ENCODE measurements around the gene DGKQ. TPM values are rescaled to one million over a fixed set of nuclear protein-coding genes. Genes with fewer than 3 reads are reported as not detected.
A peak's percentile ranks its signal among the peaks of the same experiment; 100 is the strongest.
"Not testable (repeated sequence)": the region's sequence is repeated elsewhere in the genome, so short reads cannot be mapped to it uniquely, and the experiment has no call there.

The DGKQ gene
- total RNA-seq, 2 donors from 2014 or later = 8.8 to 12.0 TPM

DNA sequence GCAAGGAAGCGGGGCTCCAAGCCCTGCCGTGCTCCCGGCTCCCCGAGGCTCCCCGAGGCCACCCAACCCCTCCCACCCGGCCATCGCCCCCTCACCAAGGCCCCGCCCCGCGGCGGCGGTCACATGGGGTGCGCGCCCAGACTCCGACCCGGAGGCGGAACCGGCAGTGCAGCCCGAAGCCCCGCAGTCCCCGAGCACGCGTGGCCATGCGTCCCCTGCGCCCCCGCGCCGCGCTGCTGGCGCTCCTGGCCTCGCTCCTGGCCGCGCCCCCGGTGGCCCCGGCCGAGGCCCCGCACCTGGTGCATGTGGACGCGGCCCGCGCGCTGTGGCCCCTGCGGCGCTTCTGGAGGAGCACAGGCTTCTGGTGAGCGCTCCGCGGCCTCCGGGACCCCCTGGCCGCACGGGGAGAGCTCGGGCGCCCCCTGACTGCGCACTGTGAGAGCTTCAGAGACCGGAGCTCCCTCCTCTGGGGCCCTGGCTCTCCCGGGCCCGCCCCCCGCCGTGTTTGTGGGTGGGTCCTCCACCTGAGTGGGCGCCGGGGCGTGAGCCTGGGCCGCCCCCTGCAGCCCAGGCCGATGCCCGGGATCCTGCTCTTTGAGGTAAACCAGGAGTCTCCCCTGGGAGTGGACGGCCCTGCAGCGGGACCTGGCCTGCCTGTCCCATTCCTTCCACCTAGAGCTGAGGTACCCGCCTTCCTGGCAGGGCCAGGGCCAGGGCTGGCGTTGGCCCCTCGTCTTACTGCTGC lies 13.7 kb upstream of the DGKQ start, which contains the start of gene IDUA:
Gene IDUA, plus strand, starts transcription at position 166 of the 745 bp plus-strand sequence. Its CDS starts 41 bp downstream, at position 207.
- no peaks in the 10 kb centered on the region for H3K9me3 Mint-ChIP-seq

GRCh38 chr4:986428-986878 lies 13.1 kb upstream of the DGKQ start:
- DNase-seq (no peak), ATAC-seq (replicated peaks in 1 of 2) (peak; percentile 18 to 27)
- H3K4me3 Mint-ChIP-seq = peak overlapping the region; percentile 88 to 96
- no peaks in the 10 kb centered on the region for H3K36me3 Mint-ChIP-seq (ENCODE audit: insufficient read depth in 2 of 2)
- H3K4me1 Mint-ChIP-seq (ENCODE audit: low read depth) = peaks cover 29% of the 10 kb centered on the region
- peak overlapping the region; percentile 83 for H3K27ac Mint-ChIP-seq
- H3K9me3 Mint-ChIP-seq = no peaks in the 10 kb centered on the region
- H3K27me3 Mint-ChIP-seq (ENCODE audit: low read depth) = no peaks in the 10 kb centered on the region

More for the DNA sequence above, 13.7 kb upstream of the DGKQ start, which contains the start of gene IDUA:
- Mint-ChIP-seq H3K4me3 (peak within 1 kb of the TSS; percentile 89 to 96), H3K4me1 (ENCODE audit: low read depth) (peaks cover 29% of the 10 kb centered on the region), H3K27me3 (ENCODE audit: low read depth) (no peaks in the 10 kb centered on the region), H3K27ac (peak within 1 kb of the TSS; percentile 83), H3K36me3 (ENCODE audit: insufficient read depth in 2 of 2) (no peaks in the 10 kb centered on the region)
- DNase-seq (peak; percentile 88 to 90), ATAC-seq (replicated peaks in 1 of 2) (peak; percentile 89 to 90)

DNA sequence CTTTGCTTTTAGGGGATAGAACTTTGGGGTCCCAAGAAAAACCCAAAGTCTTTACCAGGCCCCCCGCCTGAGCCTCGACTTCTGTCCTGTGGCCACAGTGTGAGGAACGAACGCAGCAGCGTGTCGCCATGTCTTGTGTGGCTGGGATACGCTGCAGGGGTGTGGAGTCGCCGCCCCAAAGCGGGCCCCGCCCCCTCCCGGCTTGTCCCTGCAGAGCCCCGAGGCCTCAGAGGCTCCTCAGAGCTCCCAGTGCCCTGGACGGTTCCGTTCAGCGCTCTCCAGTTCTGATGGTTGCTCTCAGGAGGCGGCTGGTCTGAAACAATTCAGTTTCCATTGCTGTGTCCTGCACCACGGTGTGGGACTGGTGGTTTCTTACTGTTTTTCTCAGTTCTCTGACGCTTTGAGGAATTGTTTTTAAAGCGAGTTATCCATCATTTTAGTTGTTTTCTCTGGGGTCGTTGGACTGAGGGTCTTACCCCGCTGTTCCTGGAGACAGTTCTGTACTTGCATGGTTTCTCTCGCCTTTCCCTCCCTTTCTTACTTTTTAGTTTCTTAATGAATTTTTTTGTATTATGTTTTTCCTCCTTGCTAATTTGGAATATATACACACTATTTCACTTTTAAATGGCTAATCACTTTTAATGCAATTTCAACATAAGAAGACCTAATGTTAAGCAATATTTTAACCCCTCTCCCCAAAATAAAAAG lies 11.9 kb upstream of the DGKQ start:
- H3K4me1 Mint-ChIP-seq (ENCODE audit: low read depth) = peaks cover 29% of the 10 kb centered on the region
- ATAC-seq (replicated peaks in 1 of 2) (peak; percentile 66 to 68), DNase-seq (peak; percentile 83 to 84)
- H3K9me3 Mint-ChIP-seq = no peaks in the 10 kb centered on the region
- H3K27ac Mint-ChIP-seq = no peak overlapping the region
- peak overlapping the region; percentile 88 to 96 for H3K4me3 Mint-ChIP-seq
- H3K27me3 Mint-ChIP-seq (ENCODE audit: low read depth) = no peaks in the 10 kb centered on the region
- H3K36me3 Mint-ChIP-seq (ENCODE audit: insufficient read depth in 2 of 2) = no peaks in the 10 kb centered on the region

- Mint-ChIP-seq H3K9me3 (no peaks in the 10 kb centered on the region), H3K27me3 (ENCODE audit: low read depth) (no peaks in the 10 kb centered on the region), H3K4me3 (peak overlapping the region; percentile 88 to 96), H3K27ac (no peak overlapping the region), H3K4me1 (ENCODE audit: low read depth) (peaks cover 29% of the 10 kb centered on the region), H3K36me3 (ENCODE audit: insufficient read depth in 2 of 2) (no peaks in the 10 kb centered on the region)
- ATAC-seq (replicated peaks in 1 of 2) = no peak
- DNase-seq = no peak
Observed at GRCh38 chr4:984336-985054, 11.1 kb upstream of the DGKQ start.

DNA sequence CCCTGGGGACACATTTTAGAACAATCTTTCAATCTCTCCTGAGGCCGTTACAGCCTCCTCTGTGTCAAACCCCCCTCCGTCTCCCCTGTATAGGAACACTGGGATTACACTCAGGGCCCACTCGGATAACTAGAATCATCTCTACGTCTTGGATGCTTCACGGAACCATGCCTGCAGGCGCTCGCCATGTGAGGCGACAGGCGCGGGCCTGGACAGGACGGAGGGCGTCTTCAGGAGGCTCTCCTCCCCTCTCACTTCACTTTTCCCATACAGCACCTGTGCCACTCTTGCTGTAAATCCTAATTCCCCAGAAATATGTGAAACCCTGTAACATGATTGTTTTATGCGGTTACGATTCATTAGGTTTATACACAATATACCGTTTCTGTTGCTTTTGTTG lies 9.4 kb upstream of the DGKQ start:
- Mint-ChIP-seq H3K4me3 (no peak overlapping the region), H3K36me3 (ENCODE audit: insufficient read depth in 2 of 2) (no peaks in the 10 kb centered on the region), H3K27ac (no peak overlapping the region), H3K9me3 (no peaks in the 10 kb centered on the region), H3K4me1 (ENCODE audit: low read depth) (peaks cover 29% of the 10 kb centered on the region), H3K27me3 (ENCODE audit: low read depth) (no peaks in the 10 kb centered on the region)
- DNase-seq = no peak
- ATAC-seq (replicated peaks in 1 of 2) = no peak

GRCh38 chr4:982291-982690 lies 8.9 kb upstream of the DGKQ start:
- no peaks in the 10 kb centered on the region for H3K9me3 Mint-ChIP-seq
- ATAC-seq (replicated peaks in 1 of 2) = no peak
- no peak for DNase-seq
- no peak overlapping the region for H3K4me3 Mint-ChIP-seq
- H3K4me1 Mint-ChIP-seq (ENCODE audit: low read depth) = peaks cover 24% of the 10 kb centered on the region
- no peak overlapping the region for H3K27ac Mint-ChIP-seq
- H3K27me3 Mint-ChIP-seq (ENCODE audit: low read depth) = no peaks in the 10 kb centered on the region
- no peaks in the 10 kb centered on the region for H3K36me3 Mint-ChIP-seq (ENCODE audit: insufficient read depth in 2 of 2)

DNA sequence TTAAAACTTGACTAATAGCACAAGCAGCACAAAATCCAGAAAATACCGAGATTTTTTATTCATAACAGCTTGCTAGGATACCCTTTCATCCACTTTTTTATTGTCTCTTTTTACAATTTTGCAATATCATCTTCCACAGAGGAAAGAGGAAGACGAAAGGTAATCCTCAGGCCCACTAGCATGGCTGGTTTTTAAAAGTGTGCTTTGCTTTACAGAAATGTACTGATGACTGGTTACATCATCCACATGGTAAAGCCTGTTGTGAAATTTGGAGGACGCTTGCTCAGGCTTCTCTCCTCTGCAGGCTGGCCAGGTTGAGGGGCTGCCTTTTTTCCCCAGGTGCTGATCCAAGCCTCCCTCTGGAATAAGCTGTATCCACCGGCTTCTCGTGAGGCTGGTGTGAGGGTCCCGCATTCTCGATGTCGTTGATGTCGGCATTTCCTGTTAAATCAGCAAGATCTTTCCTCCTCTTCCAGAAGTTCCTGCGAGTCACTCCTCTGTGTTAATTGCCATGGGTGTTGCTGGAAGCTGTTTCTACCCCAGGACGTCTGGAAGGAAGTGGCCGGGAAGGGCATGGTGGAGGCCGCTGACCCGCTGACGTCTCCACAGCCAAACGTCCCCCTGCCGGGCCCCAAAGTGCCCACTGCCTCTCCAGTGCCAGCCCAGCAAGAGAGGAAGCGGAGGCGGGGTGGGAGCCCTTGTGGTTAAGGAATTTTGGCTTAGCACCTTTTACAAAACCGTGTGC lies 5.8 kb upstream of the DGKQ start:
- Mint-ChIP-seq H3K27me3 (ENCODE audit: low read depth) (no peaks in the 10 kb centered on the region), H3K9me3 (no peaks in the 10 kb centered on the region), H3K36me3 (ENCODE audit: insufficient read depth in 2 of 2) (no peaks in the 10 kb centered on the region), H3K4me1 (ENCODE audit: low read depth) (no peaks in the 10 kb centered on the region), H3K4me3 (no peak overlapping the region), H3K27ac (no peak overlapping the region)
- DNase-seq = no peak
- no peak for ATAC-seq (replicated peaks in 1 of 2)

DNA sequence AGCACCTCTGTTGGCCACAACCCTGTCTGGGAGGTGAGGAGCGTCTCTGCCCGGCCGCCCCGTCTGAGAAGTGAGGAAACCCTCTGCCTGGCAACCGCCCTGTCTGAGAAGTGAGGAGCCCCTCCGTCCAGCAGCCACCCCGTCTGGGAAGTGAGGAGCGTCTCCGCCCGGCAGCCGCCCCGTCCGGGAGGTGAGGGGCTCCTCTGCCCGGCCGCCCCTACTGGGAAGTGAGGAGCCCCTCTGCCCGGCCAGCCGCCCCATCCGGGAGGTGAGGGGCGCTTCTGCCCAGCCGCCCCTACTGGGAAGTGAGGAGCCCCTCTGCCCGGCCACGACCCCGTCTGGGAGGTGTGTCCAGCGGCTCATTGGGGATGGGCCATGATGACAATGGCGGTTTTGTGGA lies 2.6 kb upstream of the DGKQ start:
- not testable (repeated sequence) for DNase-seq; H3K4me1 Mint-ChIP-seq (ENCODE audit: low read depth); H3K4me3 Mint-ChIP-seq; H3K9me3 Mint-ChIP-seq; H3K27me3 Mint-ChIP-seq (ENCODE audit: low read depth); ATAC-seq (replicated peaks in 1 of 2); H3K36me3 Mint-ChIP-seq (ENCODE audit: insufficient read depth in 2 of 2); H3K27ac Mint-ChIP-seq

GRCh38 chr4:974668-975067 lies 1.3 kb upstream of the DGKQ start:
- DNase-seq = no peak
- H3K36me3 Mint-ChIP-seq (ENCODE audit: insufficient read depth in 2 of 2) = no peaks in the 10 kb centered on the region
- no peak for ATAC-seq (replicated peaks in 1 of 2)
- H3K4me3 Mint-ChIP-seq = no peak overlapping the region
- no peaks in the 10 kb centered on the region for H3K9me3 Mint-ChIP-seq
- no peaks in the 10 kb centered on the region for H3K27me3 Mint-ChIP-seq (ENCODE audit: low read depth)
- H3K4me1 Mint-ChIP-seq (ENCODE audit: low read depth) = peaks cover 4% of the 10 kb centered on the region
- H3K27ac Mint-ChIP-seq = no peak overlapping the region

DNA sequence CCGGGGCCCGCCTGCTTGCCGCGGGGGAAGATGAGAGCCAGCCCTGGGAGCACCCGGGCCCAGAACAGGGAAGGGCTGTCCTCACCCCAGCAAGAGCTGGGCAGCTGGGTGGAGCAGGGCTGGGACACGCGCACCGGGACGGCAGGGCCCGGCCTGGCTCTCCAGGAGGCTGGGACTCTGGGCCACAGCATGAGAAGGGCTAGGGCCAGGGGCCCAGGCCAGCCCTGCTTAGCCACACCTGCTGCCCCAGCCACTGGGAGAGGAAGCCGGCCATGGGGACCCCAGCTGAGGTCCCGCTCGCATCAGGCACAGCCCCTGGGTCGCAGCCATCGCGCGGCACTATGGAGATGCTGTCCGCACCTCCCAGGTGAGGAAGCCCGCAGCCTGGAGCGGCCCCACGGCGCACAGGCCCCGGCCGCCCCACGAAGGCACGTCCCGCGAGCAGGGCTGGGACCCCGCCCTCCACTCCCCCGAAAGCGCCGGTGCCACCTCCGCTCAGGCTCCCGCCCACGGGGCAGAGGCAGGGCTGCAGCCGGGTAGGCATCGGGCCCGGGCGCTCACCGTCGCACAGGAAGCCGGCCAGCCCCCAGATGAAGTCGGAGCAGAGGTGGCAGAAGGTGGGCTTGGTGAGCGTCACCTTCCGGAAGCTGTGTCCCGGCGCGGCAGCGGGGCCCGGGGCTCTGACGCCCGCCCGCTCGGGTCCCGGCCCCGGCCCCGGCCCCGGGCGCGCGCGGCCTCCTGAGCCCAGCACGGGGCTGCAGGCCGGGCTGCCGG lies 531 bp downstream of the DGKQ start:
- Mint-ChIP-seq H3K9me3 (no peaks in the 10 kb centered on the region), H3K27me3 (ENCODE audit: low read depth) (no peaks in the 10 kb centered on the region), H3K4me3 (peak overlapping the region; percentile 66 to 67), H3K27ac (no peak overlapping the region), H3K36me3 (ENCODE audit: insufficient read depth in 2 of 2) (no peaks in the 10 kb centered on the region), H3K4me1 (ENCODE audit: low read depth) (peaks cover 4% of the 10 kb centered on the region)
- ATAC-seq (replicated peaks in 1 of 2) (peak; percentile 61 to 68), DNase-seq (peak; percentile 61 to 72)

DNA sequence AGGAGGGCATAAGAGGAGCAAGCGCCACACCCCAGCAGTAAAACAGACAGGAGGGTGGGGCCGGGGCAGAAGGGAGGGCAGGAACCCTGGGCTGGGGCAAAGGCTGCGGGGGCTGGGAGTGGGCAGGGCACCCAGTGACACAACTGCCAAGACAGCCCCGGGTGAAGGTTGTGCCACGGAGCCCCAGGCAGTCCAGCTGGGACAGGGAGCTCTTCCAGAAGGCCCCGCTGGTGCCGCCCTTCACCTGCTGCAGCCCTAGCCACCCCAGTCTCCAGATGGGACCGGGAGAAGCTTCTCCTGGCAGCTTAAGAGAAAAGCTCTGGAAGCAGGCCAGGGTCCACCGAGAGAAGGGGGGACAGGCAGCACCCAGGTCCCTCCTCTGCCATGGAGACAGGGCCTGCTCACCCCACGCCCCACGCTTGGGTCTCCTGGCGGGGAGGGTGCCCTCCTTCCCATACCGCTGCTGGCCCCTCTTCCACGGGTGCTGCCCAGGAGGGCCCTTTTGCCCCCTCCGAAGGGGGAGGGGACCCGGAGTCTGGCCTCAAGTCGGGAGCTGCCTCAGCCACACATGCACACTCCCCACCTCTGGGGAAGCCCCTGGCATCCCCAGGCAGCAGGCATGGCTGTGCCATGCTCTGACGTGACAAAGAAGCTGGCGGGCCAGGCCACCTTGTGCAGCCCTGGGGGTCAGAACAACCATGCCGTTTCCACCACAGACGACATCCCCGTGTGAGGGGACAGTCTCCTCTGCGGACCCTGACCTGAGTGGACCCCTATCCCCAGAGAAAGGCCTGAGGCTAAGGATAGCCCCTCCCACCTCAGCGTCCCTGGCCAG lies 1.5 kb downstream of the DGKQ start:
- Mint-ChIP-seq H3K4me3 (peak overlapping the region; percentile 36 to 66), H3K27ac (no peak overlapping the region), H3K4me1 (ENCODE audit: low read depth) (peaks cover 4% of the 10 kb centered on the region), H3K9me3 (no peaks in the 10 kb centered on the region), H3K36me3 (ENCODE audit: insufficient read depth in 2 of 2) (no peaks in the 10 kb centered on the region), H3K27me3 (ENCODE audit: low read depth) (no peaks in the 10 kb centered on the region)
- no peak for ATAC-seq (replicated peaks in 1 of 2)
- no peak for DNase-seq
